GM12875 (cell line): ENCODE results near the gene CNIH4.

Source experiments
- H3K4me3 ChIP-seq: one replicate; pipeline ENCODE4 v1.5.1; 2011; ENCODE audit warnings: low read depth, low read length, control low read depth
- CTCF ChIP-seq: IDR thresholded peaks from 2 replicates; pipeline ENCODE4 v1.5.1; 2011; ENCODE audit warnings: low read depth, mild to moderate bottlenecking, control low read depth, inconsistent platforms, low read length, moderate library complexity, borderline replicate concordance; ENCODE audit not compliant: insufficient read depth

CNIH4 gene

GRCh38 chr1:224328644-224329043 lies 28.0 kb upstream of the CNIH4 start:
- TF ChIP-seq CTCF, result no peak
- H3K4me3 ChIP-seq, result no peak overlapping the region

GRCh38 chr1:224329484-224329841 lies 27.2 kb upstream of the CNIH4 start:
- no peak for TF ChIP-seq CTCF
- peak overlapping the region; percentile 78 for H3K4me3 ChIP-seq

GRCh38 chr1:224329842-224330753 lies 26.6 kb upstream of the CNIH4 start, which contains the start of gene NVL:
Gene NVL, minus strand, starts transcription at chr1:224330172. Its CDS starts 45 bp downstream, at chr1:224330127.
- no peak for TF ChIP-seq CTCF
- peak within 1 kb of the TSS; percentile 78 for H3K4me3 ChIP-seq

- H3K4me3 ChIP-seq, result no peak overlapping the region
- no peak for TF ChIP-seq CTCF
Measured at GRCh38 chr1:224331326-224331725, 25.4 kb upstream of the CNIH4 start.

- no peak for TF ChIP-seq CTCF
- no peak overlapping the region for H3K4me3 ChIP-seq
Measured at GRCh38 chr1:224331824-224332223, 24.9 kb upstream of the CNIH4 start.

GRCh38 chr1:224333309-224333926 lies 23.3 kb upstream of the CNIH4 start:
- TF ChIP-seq CTCF, result peak; percentile 48; the same call in 1 of the 2 replicates
- H3K4me3 ChIP-seq, result no peak overlapping the region
